GM10266 (cell line): ENCODE measurements around the gene SLC13A1.

ENCODE experiments used
- DNase-seq: peaks from one replicate; pipeline ENCODE4 v3.0.0; 2012; ENCODE audit errors: extremely low spot score
- TF ChIP-seq, protein P1 (sequence below): IDR thresholded peaks from 2 replicates; pipeline ENCODE4 v1.5.1; 2012; ENCODE audit warnings: mild to moderate bottlenecking, low read depth; ENCODE audit not compliant: control insufficient read depth, insufficient read depth; ENCODE audit errors: missing control alignments

SLC13A1 gene

GRCh38 chr7:123193235-123193634, 6.5 kb downstream of the SLC13A1 start:
- TF ChIP-seq, protein P1, sequence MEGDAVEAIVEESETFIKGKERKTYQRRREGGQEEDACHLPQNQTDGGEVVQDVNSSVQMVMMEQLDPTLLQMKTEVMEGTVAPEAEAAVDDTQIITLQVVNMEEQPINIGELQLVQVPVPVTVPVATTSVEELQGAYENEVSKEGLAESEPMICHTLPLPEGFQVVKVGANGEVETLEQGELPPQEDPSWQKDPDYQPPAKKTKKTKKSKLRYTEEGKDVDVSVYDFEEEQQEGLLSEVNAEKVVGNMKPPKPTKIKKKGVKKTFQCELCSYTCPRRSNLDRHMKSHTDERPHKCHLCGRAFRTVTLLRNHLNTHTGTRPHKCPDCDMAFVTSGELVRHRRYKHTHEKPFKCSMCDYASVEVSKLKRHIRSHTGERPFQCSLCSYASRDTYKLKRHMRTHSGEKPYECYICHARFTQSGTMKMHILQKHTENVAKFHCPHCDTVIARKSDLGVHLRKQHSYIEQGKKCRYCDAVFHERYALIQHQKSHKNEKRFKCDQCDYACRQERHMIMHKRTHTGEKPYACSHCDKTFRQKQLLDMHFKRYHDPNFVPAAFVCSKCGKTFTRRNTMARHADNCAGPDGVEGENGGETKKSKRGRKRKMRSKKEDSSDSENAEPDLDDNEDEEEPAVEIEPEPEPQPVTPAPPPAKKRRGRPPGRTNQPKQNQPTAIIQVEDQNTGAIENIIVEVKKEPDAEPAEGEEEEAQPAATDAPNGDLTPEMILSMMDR = no peak
- no peak for DNase-seq

- TF ChIP-seq, protein P1 = no peak
- DNase-seq = no peak
Observed at GRCh38 chr7:123191132-123191531, 8.6 kb downstream of the SLC13A1 start.

- DNase-seq = peak; percentile 43
- TF ChIP-seq, protein P1 = no peak
Observed at GRCh38 chr7:123190109-123190831, 9.5 kb downstream of the SLC13A1 start.

DNA sequence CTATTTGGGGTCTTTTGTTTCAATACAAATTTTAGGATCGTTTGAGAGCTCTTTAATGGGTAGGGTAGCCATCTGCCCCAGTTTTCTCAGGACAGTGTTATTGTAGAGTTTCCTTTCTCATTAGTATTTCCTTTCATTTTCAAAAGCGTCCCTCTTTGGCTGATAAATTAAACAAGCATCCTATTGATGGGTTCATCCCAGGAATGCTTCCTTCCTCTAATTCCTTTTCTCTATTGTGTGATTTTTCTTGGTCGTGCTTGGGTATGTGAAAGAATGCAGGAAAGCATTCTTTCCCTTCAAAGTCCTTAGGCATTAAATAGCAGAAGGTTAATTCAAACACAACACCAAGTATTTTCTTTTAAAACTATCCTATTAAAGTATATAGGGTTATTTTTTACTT, 14.0 kb downstream of the SLC13A1 start:
- DNase-seq = no peak
- TF ChIP-seq, protein P1 = no peak

DNA sequence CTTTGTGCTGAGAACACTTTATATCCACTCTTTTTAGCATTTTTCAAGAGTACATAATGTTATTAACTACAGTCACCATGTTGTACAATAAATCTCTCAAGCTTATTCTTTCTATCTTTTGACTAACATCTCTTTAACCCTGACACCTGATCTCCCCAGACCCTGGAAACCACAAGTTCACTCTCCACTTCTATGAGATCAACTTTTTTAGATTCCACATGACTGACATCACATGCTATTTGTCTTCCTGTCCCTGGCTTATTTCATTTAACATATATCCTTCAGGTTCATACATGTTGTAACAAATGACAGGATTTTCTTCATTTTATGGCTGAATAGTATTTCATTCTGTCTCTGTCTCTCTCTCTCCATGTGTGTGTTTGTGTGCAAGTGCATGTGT, 15.5 kb downstream of the SLC13A1 start:
- DNase-seq = no peak
- TF ChIP-seq, protein P1 = no peak

- TF ChIP-seq, protein P1 = no peak
- no peak for DNase-seq
Observed at GRCh38 chr7:123183431-123183830, 16.3 kb downstream of the SLC13A1 start.

- no peak for DNase-seq
- TF ChIP-seq, protein P1 = no peak
Observed at GRCh38 chr7:123177442-123177841, 22.3 kb downstream of the SLC13A1 start.
